Tibial artery (tissue), 4 donors: ENCODE measurements around the gene EYA3.

Experiments used
- DNase-seq, 2 donors: peaks; one replicate each; pipeline ENCODE4 v3.0.0-alpha.2; 2019
- H3K27ac ChIP-seq, 2 donors: fragments of 200-600 bp; sonication (generic) in 1 of 2; 1 replicate in 1 of 2; 2 replicates in 1 of 2; pipeline ENCODE4 v1.5.1; 2018 to 2019; ENCODE audit warnings: mild to moderate bottlenecking in 1 of 2
- H3K27me3 ChIP-seq, 2 donors: fragments of 200-600 bp; sonication (generic) in 1 of 2; one replicate each; pipeline versions ENCODE4 v1.5.1 to v1.6.0; 2016 to 2019
- H3K36me3 ChIP-seq, 3 donors: fragments of 200-600 bp; sonication (generic) in 2 of 3; one replicate each; pipeline ENCODE4 v1.5.1; 2016 to 2019; ENCODE audit warnings: mild to moderate bottlenecking in 2 of 3
- H3K4me1 ChIP-seq, 4 donors: fragments of 200-600 bp; sonication (generic) in 2 of 4; 1 replicate in 3 of 4; 2 replicates in 1 of 4; pipeline ENCODE4 v1.5.1; 2016 to 2019
- H3K4me3 ChIP-seq, 2 donors: fragments of 200-600 bp; sonication (generic) in 1 of 2; 1 replicate in 1 of 2; 2 replicates in 1 of 2; pipeline ENCODE4 v1.5.1; 2018 to 2019; ENCODE audit warnings: mild to moderate bottlenecking in 2 of 2
- H3K9me3 ChIP-seq, 3 donors: fragments of 200-600 bp; sonication (generic) in 1 of 3; one replicate each; pipeline ENCODE4 v1.5.1; 2016 to 2019
- intact Hi-C: fragments of 100-400 bp; cut with DNase I; formaldehyde crosslinking; loops from one replicate; pipeline ENCODE4 v1.15.0; 2023; ENCODE audit warnings: low total_unique reads
- TF ChIP-seq, protein P1 (sequence below), 2 experiments: fragments of 200-600 bp in 1 of 2; fragments of 450-650 bp in 1 of 2; IDR thresholded peaks; one replicate each; pipeline ENCODE4 v1.5.1; 2017 to 2019; ENCODE audit warnings: antibody characterized with exemption in 2 of 2, mild to moderate bottlenecking in 1 of 2, moderate library complexity in 1 of 2

EYA3 gene

DNA sequence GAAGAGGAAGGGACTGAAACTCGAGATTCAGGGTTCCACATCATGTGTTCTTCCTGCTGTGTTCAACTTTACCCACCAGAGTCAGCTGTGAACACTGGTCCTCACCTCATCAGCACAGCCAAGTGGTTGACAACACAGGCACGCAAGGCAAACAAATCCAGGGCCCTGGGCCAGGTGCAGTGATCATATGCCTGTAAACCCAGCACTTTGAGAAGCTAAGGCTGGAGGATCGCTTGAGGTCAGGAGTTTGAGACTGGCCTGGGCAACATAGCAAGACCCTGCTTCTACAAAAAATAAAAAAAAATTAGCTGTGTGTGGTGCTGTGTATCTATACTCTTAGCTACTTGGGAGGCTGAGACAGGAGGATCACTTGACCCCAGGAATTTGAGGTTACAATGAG is 137.0 kb downstream of the EYA3 start:
- H3K27ac ChIP-seq: no peak overlapping the region
- no peaks in the 10 kb centered on the region for H3K9me3 ChIP-seq
- no peaks in the 10 kb centered on the region for H3K27me3 ChIP-seq
- no peaks in the 10 kb centered on the region for H3K4me1 ChIP-seq
- no peak for DNase-seq
- no peaks in the 10 kb centered on the region for H3K36me3 ChIP-seq
- intact Hi-C loops: no loop called here
- no peak overlapping the region for H3K4me3 ChIP-seq
- TF ChIP-seq, protein P1, sequence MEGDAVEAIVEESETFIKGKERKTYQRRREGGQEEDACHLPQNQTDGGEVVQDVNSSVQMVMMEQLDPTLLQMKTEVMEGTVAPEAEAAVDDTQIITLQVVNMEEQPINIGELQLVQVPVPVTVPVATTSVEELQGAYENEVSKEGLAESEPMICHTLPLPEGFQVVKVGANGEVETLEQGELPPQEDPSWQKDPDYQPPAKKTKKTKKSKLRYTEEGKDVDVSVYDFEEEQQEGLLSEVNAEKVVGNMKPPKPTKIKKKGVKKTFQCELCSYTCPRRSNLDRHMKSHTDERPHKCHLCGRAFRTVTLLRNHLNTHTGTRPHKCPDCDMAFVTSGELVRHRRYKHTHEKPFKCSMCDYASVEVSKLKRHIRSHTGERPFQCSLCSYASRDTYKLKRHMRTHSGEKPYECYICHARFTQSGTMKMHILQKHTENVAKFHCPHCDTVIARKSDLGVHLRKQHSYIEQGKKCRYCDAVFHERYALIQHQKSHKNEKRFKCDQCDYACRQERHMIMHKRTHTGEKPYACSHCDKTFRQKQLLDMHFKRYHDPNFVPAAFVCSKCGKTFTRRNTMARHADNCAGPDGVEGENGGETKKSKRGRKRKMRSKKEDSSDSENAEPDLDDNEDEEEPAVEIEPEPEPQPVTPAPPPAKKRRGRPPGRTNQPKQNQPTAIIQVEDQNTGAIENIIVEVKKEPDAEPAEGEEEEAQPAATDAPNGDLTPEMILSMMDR (IDR thresholded peaks at IDR 0.05): no peak

DNA sequence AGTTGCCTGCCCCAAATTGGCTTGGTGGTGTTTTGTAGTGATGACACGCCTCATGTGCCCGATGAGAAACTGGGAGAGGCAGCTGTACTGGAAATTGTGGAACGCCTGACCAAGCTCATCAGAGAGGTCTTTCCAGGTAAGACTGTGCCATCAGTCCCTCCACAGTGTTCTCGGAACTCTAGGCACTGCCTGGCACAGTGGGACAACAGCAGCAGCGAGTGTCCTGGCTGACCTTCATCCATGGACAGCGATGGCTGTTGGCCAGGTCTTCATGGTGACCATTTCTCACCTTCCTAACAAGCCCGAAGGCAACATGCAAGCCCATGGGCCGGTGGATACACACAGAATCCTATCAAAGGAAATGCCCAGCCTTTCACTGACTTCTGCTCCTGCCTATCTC is 139.4 kb downstream of the EYA3 start:
- no peaks in the 10 kb centered on the region for H3K27me3 ChIP-seq
- TF ChIP-seq, protein P1 (IDR thresholded peaks at IDR 0.05): no peak
- H3K27ac ChIP-seq: no peak overlapping the region
- DNase-seq: no peak
- no peaks in the 10 kb centered on the region for H3K4me1 ChIP-seq
- H3K36me3 ChIP-seq: no peaks in the 10 kb centered on the region
- no peak overlapping the region for H3K4me3 ChIP-seq
- intact Hi-C loops: no loop called here
- H3K9me3 ChIP-seq: no peaks in the 10 kb centered on the region

DNA sequence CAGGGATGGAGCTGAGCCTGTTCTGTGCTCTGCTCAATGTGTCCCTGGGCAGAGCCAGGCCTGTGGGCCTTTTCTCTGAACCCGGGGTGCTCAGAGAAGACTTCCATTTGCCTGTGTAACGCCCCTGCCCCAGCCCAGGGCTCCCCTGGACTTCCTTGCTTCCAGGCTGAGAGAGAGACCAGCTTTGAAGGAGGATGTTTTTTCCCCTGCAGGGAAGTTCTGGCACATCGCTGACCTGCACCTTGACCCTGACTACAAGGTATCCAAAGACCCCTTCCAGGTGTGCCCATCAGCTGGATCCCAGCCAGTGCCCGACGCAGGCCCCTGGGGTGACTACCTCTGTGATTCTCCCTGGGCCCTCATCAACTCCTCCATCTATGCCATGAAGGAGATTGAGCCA is 143.4 kb downstream of the EYA3 start:
- Histone ChIP-seq H3K4me1 (no peaks in the 10 kb centered on the region), H3K9me3 (no peaks in the 10 kb centered on the region), H3K36me3 (no peaks in the 10 kb centered on the region), H3K27me3 (no peaks in the 10 kb centered on the region), H3K27ac (no peak overlapping the region), H3K4me3 (no peak overlapping the region)
- intact Hi-C loops: no loop called here
- TF ChIP-seq, protein P1 (IDR thresholded peaks at IDR 0.05): no peak
- no peak for DNase-seq

DNA sequence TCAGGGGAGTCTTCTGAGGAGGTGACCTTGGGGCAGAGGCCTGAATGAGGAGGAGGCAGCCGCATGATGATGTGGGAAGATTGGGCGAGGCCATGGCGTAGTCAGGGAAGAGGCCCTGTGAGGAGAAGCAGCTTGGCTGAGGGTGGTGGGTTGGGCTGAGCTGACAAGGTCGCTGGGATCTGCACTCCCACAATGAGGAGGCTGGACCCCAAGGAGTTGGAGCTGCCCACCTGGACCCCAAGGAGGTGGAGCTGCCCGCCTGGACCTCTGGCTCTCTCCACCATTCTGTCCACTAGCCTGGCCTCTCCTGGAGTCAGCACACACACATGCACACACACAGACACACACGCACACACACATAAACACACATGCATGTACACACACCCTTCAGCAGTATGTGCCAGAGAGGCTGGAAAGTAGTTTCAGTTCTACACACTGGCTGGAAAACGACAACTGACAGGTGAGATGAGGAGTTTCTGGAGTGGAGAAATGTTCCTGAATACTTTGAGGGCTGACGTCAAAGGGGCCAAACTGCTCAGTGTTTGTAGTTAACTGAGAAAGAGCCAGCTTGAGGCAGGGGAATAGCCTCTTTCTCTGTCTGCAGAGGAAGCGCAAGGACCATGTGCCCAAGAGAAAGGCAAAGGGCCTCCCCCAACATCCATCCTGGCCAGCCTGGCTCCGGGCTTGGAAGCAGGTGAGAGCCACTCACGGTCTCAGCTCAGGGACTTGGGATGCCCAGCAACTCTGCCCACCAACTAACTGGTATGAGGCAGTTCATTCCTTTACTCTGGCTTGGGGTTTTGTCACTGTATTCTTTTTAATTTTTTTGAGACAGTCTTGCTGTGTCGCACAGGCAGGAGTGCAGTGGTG is 146.5 kb downstream of the EYA3 start:
- Histone ChIP-seq H3K27ac (no peak overlapping the region), H3K4me3 (no peak overlapping the region), H3K9me3 (no peaks in the 10 kb centered on the region), H3K4me1 (no peaks in the 10 kb centered on the region), H3K36me3 (no peaks in the 10 kb centered on the region), H3K27me3 (peaks cover 0 to 3% of the 10 kb centered on the region in 2 donors)
- no peak for DNase-seq
- intact Hi-C loops: no loop called here
- TF ChIP-seq, protein P1 (IDR thresholded peaks at IDR 0.05): no peak

DNA sequence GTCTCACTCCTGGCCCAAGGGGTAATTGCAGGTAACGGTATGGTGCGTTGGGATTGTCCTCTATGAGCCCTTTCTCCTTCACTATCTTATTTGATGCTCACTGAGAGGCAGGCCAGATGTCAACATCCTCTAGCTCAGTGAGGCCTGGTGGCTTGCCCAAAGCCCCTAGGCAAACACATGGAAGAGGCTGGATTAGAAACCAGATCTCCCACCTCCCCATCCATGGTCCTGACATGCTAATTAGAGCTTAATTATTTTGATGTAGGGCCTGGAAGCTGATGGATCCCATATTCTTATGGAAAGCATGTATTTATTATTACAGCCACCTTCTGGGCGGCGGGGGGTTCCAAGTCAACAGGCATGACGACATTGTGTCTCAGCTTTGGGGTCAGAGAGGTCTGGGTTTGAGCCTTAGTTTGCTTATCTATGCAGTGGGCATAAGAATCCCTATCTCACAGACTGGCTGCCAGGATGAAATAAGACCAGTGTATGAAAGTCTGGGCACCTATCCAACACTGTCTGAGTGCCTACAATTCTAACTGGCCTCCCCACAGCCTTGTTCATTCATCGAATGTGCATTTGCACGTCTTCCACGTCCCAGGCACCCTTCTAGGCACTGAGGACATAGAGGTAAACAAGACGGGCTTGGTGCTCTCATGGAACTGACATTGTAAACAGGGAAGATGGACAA is 147.4 kb downstream of the EYA3 start:
- Histone ChIP-seq H3K4me1 (no peaks in the 10 kb centered on the region), H3K9me3 (no peaks in the 10 kb centered on the region), H3K27me3 (peaks cover 0 to 7% of the 10 kb centered on the region in 2 donors), H3K36me3 (no peaks in the 10 kb centered on the region), H3K27ac (no peak overlapping the region), H3K4me3 (no peak overlapping the region)
- intact Hi-C loops: no loop called here
- TF ChIP-seq, protein P1 (IDR thresholded peaks at IDR 0.05): no peak
- DNase-seq: no peak
